GM19043 (cell line): ENCODE data around the gene HLA-B.
"Not testable (repeated sequence)": the region's sequence is repeated elsewhere in the genome, so short reads cannot be mapped to it uniquely, and the experiment has no call there.

Source experiments
- ATAC-seq: cut with Tn5 transposase; IDR thresholded peaks from one replicate; pipeline ENCODE4 v1.9.1; 2021; ENCODE audit warnings: low read depth; ENCODE audit not compliant: unreplicated experiment

The HLA-B gene

DNA sequence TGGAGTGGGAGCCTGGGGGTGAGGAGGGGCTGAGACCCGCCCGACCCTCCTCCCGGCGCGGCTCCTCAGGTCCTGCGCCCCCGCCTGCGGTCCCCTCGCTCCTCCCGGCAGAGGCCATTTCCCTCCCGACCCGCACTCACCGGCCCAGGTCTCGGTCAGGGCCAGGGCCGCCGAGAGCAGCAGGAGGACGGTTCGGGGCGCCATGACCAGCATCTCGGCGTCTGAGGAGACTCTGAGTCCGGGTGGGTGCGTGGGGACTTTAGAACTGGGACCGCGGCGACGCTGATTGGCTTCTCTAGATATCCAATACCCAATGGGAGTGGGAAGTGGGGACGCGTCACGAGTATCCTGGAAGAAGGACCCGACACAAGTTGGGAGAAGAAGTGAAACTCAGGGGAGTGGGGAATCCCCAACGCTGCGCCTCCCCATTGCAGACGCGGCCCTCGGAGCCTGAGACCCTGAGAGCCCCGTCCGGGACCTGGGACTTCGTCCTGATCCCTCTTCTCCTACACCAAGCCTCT, at the start of gene HLA-B:
TSS of gene HLA-B (minus strand) at position 234 of the 521 bp plus-strand sequence. CDS start at position 213, 21 bp downstream.
- ATAC-seq: no peak

DNA sequence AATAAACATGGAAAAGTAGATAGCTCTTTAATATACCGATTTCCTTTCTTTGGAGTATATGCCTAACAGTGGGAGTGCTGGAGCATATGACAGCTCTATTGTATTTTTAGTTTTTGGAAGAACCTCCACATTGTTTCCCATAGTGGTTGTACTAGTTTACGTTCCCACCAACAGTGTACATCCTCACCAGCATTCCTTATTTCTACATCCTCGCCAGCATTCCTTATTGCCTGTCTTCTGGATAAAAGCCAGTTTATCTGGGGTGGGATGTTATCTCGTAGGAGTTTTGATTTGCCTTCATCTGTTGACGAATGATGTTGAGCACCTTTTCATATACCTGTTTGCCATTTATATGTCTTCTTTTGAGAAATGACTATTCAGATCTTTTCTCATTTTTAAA, 49.0 kb upstream of the HLA-B start:
- no peak for ATAC-seq

DNA sequence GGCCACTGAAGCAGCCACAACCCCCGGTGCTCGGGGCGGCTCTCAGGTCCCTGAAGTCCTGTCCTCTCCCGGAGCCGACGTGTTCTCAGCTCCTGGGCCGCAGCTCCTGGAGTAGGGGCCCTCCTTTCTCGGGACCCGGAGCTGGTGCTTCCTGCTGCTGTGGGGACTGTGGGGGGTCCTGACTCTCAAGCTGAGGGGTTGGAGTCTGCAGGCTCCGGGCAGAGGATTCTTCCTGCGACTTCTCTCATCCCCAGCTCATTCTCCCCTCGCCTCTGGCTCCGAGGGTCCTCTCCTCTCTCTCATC, 47.0 kb upstream of the HLA-B start:
- ATAC-seq: not testable (repeated sequence)

DNA sequence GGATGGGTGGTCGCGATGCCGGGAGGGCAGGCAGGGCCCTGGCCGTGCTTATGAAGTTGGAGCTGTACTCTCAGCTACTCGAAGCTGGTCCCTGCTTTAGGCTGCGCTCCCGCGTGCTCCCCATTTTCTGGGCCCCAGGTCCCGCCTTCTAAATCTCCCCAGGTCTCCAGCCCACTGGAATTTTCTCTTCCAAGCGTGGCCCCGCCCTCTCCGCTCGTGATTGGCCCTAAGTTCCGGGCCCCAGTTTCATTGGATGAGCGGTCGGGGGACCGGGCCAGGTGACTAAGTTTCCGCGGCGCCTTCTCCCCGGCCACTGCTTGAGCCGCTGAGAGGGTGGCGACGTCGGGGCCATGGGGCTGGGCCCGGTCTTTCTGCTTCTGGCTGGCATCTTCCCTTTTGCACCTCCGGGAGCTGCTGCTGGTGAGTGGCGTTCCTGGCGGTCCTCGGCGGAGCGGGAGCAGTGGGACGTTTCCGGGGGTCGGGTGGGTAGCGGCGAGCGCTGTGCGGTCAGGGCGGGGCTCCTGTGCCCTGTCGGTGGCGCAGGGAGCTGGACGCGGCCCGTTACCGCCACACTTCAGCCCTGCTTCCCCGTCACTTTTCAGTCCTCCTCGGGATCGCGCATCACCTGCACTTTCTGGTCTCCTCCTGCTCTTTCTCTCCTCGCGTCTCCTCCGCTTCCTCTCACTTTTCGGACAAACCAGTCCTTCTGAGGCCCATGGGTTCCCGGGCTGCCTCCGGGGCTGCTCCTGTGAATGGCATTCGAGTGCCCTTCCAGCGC, 46.5 kb upstream of the HLA-B start, which contains the start of gene MICA:
TSS of gene MICA (plus strand) at position 313 of the 778 bp plus-strand sequence. CDS start at position 351, 38 bp downstream.
- no peak for ATAC-seq

DNA sequence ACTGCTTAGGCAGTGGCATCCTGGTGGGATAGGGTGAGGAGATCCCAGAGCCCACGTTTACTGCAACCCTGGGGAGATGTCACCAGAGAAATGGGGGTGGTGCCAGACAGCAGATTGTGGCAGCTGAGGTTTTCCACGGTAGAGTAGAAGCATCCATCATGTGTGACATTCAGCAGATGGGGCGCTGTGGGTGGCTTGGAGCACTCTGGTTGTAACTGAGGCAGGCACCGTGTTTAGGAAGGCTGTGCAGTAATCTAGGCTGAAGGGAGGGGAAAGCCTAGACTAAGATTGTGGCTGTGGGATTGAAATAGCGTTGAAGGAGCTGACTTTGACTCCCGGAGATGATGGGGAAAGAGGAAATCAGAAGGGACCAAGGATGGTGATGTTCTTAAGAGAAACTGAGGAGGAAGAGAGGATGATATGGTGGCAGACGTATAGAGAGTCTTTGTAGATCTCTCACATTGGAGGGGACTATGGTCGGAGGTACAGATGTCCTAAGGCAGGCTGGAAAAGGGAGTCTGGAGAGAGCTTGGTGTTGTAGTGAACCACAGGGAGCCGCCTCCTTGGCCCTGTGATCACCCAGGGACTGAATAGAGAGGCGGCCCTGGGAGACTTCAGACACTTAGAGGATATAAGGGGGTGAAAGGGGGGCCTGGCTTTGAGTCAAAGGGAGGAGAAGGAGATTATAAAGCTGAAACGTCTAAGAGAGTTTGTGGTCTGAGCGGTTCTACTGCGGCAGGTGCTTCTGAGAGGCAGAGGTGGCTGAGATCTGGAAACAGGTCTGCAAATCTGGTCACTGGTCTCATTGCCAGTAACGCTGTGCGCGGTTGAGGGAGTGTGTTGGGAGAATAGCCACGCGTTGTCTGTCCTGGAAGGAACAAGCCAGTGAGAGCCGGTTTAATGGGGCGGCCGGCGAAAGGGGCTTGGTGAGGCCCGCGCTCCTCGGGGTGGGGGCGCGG, 45.6 kb upstream of the HLA-B start:
- ATAC-seq: no peak

DNA sequence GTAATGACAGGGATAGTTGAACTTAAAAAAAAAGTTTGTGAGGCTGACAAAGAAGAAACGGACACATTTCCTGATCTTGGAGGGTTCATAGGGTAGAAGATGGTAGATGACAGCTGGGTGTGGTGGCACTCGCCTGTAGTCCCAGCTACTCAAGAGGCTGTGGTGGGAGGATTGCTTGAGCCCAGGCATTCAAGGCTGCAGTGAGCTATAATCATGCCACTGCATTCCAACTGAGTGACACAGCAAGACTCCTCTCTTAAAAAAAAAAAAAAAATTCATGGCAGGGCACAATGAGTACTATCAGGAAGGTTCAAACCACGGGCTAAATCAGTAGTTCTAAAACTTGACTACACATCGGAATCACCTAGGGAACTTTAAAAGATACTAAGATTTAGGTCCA, 44.4 kb upstream of the HLA-B start:
- ATAC-seq: no peak

DNA sequence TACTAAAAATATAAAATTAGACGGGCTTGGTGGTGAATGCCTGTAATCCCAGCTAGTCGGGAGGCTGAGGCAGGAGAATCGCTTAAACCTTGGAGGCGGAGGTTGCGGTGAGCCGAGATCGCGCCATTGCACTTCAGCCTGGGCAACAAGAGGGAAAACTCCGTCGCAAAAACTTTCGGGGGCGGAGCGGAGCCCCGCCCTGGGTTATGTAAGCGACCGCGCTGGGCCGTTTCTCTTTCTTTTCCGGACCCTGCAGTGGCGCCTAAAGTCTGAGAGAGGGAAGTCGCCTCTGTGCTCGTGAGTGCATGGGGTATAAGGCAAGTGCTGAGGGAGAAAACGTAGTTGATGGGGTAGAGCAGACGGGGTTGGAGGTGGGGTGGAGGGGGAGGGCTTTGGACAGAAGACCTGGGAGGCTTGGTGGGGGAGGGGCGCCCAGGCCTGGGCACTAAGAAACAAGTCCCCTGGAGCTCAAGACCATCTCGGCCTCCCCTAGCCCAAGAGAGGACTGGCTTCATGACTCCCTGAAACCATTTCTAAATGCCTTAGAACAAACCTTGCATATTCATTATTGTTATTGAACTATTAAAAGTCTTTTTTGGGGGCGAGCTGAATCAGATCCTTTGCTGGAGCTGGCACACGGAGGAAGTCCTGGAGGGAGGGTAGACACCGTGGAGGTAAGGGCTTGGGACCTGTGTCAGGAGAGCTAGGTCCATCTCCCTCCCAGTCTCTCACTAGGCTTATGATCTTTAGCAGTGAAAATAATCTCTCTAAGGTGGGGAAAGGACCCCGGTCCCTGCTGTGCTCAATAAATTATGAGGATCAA, 43.7 kb upstream of the HLA-B start:
- no peak for ATAC-seq

DNA sequence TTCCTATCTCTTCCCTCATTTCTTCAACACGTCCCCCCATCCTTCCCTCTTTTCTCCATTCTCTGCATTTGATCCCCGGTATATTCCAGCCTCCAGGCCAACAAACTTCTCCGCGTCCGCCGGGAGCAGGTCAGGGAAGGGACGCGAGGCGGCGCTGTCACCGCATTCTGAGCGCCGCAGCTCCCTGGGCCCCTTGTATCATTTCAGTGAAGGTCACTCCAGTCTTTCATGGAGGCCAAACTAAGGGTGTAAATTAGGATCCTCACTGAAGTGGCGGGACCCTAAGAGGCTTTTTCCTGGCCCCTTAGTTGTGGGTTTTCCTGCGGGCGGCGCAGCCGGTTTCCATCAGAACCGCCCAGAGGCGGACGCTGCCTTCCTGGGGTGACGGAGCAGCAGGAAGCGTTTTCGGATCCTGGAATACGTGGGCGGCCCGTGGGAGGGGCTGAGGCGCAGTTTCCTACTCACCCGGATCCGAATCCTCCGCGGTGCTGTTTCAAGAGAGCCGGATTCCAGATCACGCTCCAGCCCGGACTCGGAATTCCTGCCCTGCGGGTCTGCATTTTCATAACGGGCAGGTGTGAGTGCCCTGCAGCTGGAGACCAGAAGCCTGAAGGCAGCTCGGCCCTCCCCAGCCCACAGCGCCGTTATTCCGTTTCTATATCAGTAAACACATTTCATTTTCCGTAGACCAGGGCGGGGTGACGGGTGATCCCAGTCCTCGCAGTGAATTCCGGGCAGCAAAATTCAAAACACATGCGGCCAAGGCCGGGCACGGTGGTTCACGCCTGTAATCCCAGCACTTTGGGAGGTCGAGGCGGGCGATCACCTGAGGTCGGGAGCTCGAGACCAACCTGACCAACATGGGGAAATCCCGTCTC, 42.8 kb upstream of the HLA-B start:
- no peak for ATAC-seq

DNA sequence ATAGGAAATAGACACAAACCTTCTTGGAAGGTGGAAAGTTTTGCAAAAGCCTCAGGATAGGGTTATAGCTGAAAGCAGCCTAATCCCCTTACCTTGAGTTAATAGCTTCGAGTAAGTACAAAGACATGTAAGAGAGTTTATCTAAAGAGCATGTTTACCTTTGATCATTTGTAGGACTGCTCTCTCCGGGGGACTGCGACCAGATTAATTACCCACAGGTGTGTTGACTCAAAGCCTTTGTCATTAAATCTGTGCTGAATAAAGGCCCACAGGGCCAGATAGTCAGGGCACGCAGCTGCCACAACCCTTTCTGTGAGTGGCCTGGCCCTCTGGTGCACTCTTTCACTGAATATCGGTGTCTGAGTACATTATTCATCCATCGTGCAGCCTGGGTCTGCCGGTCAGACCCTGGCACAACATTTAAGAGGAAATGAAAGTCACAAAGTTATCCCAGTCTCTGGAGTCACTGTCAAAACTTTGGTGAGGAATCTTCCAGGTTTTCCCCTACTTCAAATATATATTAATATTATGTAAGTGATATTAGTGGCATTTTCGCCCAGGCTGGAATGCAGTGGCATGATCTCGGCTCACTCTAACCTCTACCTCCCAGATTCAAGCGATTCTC, 41.0 kb upstream of the HLA-B start:
- ATAC-seq: no peak

DNA sequence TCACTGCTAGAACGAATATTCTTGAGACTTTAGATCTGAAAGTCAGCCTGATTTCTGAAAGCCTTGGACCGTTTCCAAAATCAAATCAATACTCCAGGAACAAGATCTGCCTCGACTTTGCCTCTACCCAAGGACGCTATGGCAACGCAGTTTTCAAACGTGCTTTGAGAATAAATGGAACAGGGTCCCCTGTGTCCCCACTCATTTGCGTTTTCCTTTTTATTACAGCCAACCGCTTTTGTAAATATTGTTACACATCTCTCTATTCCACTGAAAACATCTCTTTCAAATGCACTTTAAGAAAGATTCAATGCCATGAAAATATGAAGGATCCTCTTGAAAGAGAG, 40.1 kb upstream of the HLA-B start:
- ATAC-seq: not testable (repeated sequence)

DNA sequence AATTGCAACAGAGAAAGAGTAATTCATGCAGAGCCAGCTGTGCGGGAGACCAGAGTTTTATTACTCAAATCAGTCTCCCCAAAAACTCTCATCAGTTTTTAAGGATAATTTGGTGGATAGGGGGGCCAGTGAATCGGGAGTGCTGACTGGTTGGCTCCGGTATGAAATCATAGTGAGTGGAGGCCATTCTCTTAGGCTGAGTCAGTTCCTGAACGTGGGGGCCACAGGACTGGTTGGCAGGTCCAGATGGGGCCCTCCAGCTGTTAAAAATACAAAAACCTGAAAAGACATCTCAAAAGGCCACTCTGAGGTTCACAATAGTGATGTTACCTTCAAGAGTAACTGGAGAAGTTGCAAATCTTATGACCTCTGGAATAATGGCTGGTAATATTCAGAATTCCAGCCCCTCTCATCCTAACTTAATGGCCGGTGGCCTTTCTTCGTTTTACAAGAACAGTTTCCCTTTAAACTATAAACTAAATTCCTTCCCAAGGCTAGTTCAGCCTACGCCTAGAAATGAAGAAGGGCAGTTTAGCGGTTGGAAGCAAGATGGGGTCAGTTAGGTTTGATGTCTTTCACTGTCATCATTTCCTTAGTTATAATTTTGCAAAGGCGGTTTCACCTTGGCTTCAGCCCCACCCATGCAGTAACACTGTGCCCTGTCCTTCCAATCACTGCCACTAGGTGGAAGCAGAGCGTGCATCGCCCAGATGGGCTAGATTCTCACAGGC, 39.6 kb upstream of the HLA-B start:
- ATAC-seq: no peak

DNA sequence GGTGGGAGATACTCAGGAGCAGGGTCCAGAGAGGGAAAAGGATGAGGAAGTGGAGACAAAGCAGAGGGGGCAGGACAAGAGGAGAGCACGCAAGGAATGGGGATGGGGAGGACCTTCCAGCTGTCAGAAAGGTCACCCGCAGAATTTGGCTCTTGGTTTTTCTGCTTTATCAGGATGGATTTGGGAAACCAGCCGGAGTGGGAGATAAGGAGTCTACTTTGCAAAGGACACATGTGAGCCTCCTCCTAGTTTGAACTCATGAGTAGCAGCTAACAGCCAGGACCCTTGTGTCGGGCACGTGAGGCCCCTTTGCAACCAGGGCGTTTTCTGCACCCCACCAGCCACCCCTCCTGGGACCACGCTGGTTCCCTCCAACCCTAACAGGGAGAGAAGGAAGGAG, 38.9 kb upstream of the HLA-B start:
- ATAC-seq: no peak

DNA sequence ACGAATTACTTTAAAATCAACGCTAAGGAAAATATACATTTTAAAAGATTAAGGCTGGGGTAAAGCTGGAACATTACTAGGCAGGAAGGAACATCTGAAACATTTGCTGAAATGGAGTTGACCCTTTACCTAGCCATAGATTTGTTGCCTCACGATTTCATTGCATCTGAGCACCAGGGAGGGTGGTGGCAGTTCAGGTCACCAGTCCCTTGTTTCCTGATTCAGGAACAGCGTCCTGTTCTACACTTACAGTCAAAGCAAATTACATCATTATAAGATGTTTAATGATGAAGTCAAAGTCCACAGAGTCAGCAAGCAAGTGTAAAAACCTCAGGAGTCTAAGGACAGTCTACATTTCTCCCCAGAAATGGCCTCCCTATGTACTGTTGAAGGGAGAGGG, 37.4 kb upstream of the HLA-B start:
- ATAC-seq: no peak

DNA sequence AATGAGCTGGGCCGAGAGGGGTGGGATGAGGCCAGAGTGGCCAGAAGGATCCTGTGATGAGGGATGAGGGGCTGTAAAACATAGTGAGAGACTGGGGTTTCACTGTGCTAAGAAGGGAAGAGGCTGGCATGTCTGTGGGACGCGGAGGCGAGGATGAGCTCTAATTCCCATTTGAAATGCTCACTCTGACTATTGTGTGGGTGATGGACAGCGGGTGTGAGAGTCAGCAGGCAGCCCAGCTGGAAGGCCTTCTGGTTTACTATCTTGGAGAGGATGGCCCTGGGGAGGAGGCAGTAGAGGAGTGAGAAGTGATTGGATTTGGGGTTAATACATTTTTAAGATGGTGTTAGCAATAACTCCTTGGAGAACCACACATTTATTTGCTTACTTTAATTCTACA, 37.0 kb upstream of the HLA-B start:
- no peak for ATAC-seq

DNA sequence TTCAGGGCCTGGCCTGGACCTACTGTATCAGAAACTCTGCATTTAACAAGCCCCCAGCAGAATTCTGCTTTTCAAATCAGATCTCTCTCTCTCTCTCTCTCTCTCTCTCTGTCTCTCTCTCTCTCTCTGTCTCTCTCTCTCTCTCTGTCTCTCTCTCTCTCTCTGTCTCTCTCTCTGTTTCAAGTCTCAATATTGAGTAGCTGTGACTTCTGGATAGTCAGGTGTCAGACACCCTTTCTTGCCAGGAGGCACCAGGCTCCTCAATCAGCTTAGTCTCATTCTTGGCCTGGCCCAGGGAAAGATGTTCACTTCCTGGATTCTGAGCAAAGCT, 32.8 kb upstream of the HLA-B start:
- not testable (repeated sequence) for ATAC-seq

DNA sequence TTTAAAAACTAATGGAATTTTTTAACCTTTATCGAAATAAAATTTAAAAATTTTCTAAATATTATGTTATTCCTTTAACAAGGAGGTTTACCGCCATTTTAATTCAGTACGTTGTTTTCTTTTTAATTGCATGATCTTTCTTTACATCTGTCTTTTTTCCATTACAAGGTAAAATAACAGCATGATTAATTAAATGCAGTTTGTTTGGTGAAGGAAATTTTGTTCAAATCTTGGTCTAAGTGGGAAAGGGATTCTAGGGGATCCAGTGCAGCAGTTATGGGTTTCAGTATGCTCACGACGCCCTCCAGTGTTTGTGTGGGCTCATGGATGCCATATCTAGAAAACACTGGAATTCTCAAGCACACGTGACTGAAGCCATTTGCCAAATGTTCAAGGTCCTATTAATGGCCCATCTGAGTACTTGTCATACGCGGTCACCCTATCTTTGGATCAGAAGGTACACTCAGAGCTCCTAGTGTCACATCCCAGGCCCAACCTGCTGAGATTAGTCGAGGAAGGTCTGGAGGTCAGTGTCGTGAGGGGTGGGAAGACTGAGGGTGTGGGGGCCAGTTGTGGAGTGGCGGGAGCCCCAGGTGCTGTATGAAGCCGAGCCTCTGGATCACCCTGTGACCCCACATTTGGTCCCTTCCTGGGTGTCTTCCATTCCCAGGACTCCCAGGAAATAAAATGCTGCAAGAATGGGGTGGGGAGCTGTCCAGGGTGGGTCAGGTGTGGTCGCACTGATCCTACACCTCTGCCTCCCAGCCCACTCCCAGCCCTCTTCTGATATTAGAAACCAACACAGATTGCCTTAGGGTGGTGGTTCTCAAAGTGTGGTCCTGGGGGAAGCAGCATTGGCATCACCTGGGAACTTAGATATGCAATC, 32.2 kb upstream of the HLA-B start:
- not testable (repeated sequence) for ATAC-seq

DNA sequence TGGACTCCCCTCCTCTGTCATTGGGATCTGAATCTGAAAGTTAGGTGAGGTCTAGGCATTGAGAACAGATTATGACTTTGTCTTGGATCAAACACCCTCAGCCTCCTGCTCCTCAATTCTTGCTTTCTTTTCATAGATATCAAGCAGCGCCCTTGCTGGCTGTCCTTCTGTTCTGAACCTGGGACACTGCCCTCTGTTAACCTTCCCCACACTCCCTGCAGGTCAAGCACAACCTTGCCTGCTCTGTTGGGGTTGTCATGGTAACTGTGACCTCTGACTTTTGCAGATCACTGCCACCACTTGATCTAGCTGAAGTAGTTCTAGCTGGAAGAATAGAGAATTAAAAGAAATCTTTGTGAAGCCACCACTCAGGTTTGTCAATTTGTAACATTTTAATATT, 30.0 kb upstream of the HLA-B start:
- ATAC-seq: no peak

DNA sequence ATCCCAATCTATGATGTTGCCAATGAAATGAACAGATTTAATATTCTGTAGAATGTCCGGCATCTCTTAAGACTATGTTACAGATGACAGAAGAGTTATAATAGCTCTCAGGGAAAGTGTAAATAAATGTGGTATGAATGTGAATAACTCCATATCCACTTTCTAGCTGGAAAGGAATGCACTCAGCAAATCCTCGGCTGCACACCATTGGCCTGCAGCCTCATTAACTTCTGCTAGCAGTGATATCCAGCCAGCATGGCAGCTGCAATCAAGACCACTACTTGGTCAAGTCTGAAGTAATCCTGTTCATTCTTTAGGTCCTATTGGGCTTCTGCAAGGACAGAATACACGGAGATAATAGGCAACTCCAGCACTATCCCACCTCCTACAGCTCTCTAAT, 29.1 kb upstream of the HLA-B start:
- ATAC-seq: no peak
